GM12878 (cell line): ENCODE data around the gene ITSN1. TPM values are rescaled to one million over a fixed set of nuclear protein-coding genes. Genes with fewer than 3 reads are reported as not detected.

Source experiments
- FOXK2 ChIP-seq: fragments of 450-650 bp; IDR thresholded peaks from 2 replicates; pipeline ENCODE4 v1.6.1; 2017; ENCODE audit warnings: mild to moderate bottlenecking, moderate library complexity
- NFXL1 ChIP-seq: fragments of 450-650 bp; IDR thresholded peaks from 2 replicates; pipeline ENCODE4 v1.6.1; 2017; ENCODE audit warnings: antibody characterized with exemption, mild to moderate bottlenecking, borderline replicate concordance
- NFYB ChIP-seq: IDR thresholded peaks from 2 replicates; pipeline ENCODE4 v1.6.1; 2011; ENCODE audit warnings: low read depth, mild to moderate bottlenecking, low read length, improper control_type of control experiment, moderate library complexity; ENCODE audit not compliant: insufficient read depth
- RELB ChIP-seq: fragments of 450-650 bp; IDR thresholded peaks from 2 replicates; pipeline ENCODE4 v1.6.1; 2017; ENCODE audit warnings: low read depth, mild to moderate bottlenecking, moderate library complexity
- REST ChIP-seq: IDR thresholded peaks from 2 replicates; pipeline ENCODE4 v1.6.1; 2012; ENCODE audit warnings: mild to moderate bottlenecking, low read depth, low read length
- RUNX3 ChIP-seq: IDR thresholded peaks from 2 replicates; pipeline ENCODE4 v1.6.1; 2012; ENCODE audit warnings: low read length, inconsistent platforms
- polyA plus RNA-seq, 11 experiments: library from polyadenylated mRNA; depleted of rRNA in 4 of 11; unstranded in 6 of 11; stranded (reverse) in 5 of 11; fragments of >200 nt; fragmentation: Nextera tagmentation in 4 of 11; fragmentation: Illumina TruSeq in 1 of 11; extraction: Ambion mirVana in 4 of 11; extraction: Trizol in 1 of 11; gene quantifications; 1 replicate in 1 of 11; 2 replicates in 10 of 11; pipeline versions ENCODE4 v1.2.1 to v1.2.3, GENCODE V29; 2011 to 2016; ENCODE audit warnings: inconsistent platforms in 2 of 11, missing spikeins in 2 of 11, low read depth in 1 of 11
- total RNA-seq, 4 experiments: library from RNA; depleted of rRNA in 3 of 4; stranded (reverse); fragments of >200 nt in 3 of 4; fragmentation: Illumina TruSeq in 1 of 4; extraction: Trizol in 1 of 4; gene quantifications; 2 replicates each; pipeline versions ENCODE4 v1.2.1 to v1.2.3, GENCODE V29; 2013 to 2021
- TF ChIP-seq, protein P1 (sequence below): IDR thresholded peaks from 2 replicates; pipeline ENCODE4 v1.6.1; 2011; ENCODE audit warnings: borderline replicate concordance, low read depth, mild to moderate bottlenecking, moderate library complexity, low read length; ENCODE audit not compliant: insufficient read depth, poor library complexity, severe bottlenecking

ITSN1 gene
- total and polyA plus RNA-seq, 10 of the 15 experiments (the other 5 are each of a cell fraction or from before 2014, with no cell fraction given) = 0.89 to 10.6 (median 4.8) TPM

DNA sequence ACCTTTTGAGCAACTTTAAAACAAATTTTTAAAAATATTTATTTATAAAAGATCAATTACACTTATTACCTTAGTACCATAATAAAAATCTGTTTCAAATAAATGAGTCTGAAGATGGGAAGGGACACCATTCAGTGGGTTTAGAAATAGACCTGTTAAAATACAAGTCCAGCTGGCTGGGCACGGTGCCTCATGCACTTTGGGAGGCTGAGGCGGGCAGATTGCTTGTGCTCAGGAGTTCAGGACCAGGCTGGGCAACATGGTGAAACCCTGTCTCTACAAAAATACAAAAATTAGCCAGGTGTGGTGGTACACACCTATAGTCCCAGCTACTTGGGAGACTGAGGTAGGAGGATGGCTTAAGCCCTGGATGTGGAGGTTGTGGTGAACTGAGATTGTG lies 57.0 kb downstream of the ITSN1 start (continued):
- TF ChIP-seq RELB (no peak), FOXK2 (no peak), NFYB (no peak), REST (no peak), RUNX3 (no peak), NFXL1 (no peak)
- TF ChIP-seq, protein P1, sequence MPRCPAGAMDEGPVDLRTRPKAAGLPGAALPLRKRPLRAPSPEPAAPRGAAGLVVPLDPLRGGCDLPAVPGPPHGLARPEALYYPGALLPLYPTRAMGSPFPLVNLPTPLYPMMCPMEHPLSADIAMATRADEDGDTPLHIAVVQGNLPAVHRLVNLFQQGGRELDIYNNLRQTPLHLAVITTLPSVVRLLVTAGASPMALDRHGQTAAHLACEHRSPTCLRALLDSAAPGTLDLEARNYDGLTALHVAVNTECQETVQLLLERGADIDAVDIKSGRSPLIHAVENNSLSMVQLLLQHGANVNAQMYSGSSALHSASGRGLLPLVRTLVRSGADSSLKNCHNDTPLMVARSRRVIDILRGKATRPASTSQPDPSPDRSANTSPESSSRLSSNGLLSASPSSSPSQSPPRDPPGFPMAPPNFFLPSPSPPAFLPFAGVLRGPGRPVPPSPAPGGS = no peak
